ENCODE results near the gene SYNGR2. TPM values are rescaled to one million over a fixed set of nuclear protein-coding genes. Genes with fewer than 3 reads are reported as not detected.

Gene SYNGR2
- total RNA-seq, 1 donor from 2014 or later: 636 TPM

- ATAC-seq (ENCODE audit: low read depth): no peak
- H3K4me1 Mint-ChIP-seq: peaks cover 74% of the 10 kb centered on the region
- POLR2A ChIA-PET: interaction anchor here (0.6 to 48.2 kb wide), 13 partner anchors 2 to 1783 kb away, joined by 3 to 2404 read pairs (median 3); partner anchors contain the start of genes AFMID, C17orf99, SYNGR2 and TK1
Observed at GRCh38 chr17:78129351-78130089, 38.9 kb upstream of the SYNGR2 start.

DNA sequence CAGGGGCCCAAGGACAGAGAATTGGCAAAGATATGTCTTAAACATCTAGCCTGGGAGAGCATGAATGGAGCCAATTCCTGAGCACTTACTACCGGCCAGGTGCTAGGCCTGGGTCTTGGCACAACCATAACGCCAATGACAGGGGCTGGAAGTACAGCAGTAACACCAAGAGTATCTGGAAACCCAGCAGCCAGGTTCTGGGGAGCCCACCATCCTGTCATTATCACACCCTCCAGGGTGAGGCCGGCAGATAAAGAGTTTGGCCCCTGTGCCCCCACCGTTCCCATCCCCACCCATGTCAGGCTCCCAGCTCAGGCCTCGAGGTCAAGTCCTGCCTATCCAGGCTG, 38.3 kb upstream of the SYNGR2 start:
- TF ChIP-seq, protein P1, sequence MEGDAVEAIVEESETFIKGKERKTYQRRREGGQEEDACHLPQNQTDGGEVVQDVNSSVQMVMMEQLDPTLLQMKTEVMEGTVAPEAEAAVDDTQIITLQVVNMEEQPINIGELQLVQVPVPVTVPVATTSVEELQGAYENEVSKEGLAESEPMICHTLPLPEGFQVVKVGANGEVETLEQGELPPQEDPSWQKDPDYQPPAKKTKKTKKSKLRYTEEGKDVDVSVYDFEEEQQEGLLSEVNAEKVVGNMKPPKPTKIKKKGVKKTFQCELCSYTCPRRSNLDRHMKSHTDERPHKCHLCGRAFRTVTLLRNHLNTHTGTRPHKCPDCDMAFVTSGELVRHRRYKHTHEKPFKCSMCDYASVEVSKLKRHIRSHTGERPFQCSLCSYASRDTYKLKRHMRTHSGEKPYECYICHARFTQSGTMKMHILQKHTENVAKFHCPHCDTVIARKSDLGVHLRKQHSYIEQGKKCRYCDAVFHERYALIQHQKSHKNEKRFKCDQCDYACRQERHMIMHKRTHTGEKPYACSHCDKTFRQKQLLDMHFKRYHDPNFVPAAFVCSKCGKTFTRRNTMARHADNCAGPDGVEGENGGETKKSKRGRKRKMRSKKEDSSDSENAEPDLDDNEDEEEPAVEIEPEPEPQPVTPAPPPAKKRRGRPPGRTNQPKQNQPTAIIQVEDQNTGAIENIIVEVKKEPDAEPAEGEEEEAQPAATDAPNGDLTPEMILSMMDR (IDR thresholded peaks at IDR 0.05): no peak
- peaks cover 75% of the 10 kb centered on the region for H3K4me1 Mint-ChIP-seq
- peak overlapping the region; percentile 93 for H3K27ac Mint-ChIP-seq
- no peaks in the 10 kb centered on the region for H3K27me3 Mint-ChIP-seq
- H3K4me3 Mint-ChIP-seq: peak overlapping the region; percentile 92
- ChIA-PET POLR2A (interaction anchor here (0.6 to 48.2 kb wide), 14 partner anchors 2 to 1867 kb away, joined by 3 to 2404 read pairs (median 3); partner anchors contain the start of genes AFMID, C17orf99, SYNGR2 and TK1), CTCF (interaction anchor here (3.8 to 15.7 kb wide), 2 partner anchors 12 to 45 kb away, joined by 14 to 220 read pairs; no protein-coding TSS in a partner anchor)
- intact Hi-C loops (cut with micrococcal nuclease): loop anchor here (1.0 to 5.0 kb wide), 5 partner anchors 46 to 808 kb away; no protein-coding TSS in a partner anchor
- no peaks in the 10 kb centered on the region for H3K9me3 Mint-ChIP-seq
- DNase-seq: no peak
- no peak for ATAC-seq (ENCODE audit: low read depth)
- peaks cover 37% of the 10 kb centered on the region for H3K36me3 Mint-ChIP-seq (ENCODE audit: low read depth)

More at GRCh38 chr17:78129351-78130089, 38.9 kb upstream of the SYNGR2 start:
- TF ChIP-seq, protein P1 (IDR thresholded peaks at IDR 0.05): no peak
- Mint-ChIP-seq H3K27ac (peak overlapping the region; percentile 93), H3K36me3 (ENCODE audit: low read depth) (peaks cover 34% of the 10 kb centered on the region), H3K27me3 (no peaks in the 10 kb centered on the region), H3K4me3 (peak overlapping the region; percentile 92), H3K9me3 (no peaks in the 10 kb centered on the region)
- intact Hi-C loops (cut with micrococcal nuclease): loop anchor here (1.0 to 10.0 kb wide), 6 partner anchors 47 to 807 kb away; no protein-coding TSS in a partner anchor
- CTCF ChIA-PET: interaction anchor here (3.8 to 15.7 kb wide), 2 partner anchors 12 to 46 kb away, joined by 14 to 220 read pairs; no protein-coding TSS in a partner anchor
- DNase-seq: peak; percentile 43

DNA sequence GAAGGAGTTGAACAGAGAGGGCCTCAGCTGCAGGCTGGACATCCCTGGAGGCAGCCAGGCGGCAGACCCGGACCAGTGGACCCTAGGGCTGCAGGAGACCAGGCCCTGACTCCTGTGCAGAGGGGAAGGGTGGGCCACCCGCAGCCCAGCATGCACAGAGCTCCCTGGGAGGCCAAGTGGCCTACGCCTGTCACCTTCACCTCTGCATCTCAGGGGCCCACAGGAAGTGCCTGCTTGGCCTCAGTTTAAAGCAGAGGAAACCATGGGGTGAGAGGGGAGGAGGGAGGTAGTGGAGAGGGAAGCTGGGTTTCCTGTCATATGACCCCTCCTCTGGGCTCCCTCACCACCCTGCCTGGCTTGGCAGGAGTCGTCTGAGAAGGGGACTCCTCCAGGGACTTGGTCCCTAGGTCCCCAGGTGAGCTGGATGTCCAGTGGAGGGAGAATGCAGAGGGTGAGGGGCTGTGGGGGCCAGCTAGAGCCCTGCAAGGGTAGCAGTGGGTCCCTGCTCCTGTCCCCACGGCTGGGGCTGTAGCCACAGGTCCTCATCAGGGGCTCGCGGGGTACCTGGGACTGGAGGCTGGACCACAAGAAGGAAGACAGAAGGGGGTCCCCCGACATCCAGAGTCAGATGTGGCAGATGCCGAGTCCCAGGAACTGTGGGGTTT, 37.8 kb upstream of the SYNGR2 start, which contains the start of gene TMC8:
TMC8 (plus strand) TSS at position 335 of the 665 bp plus-strand sequence. CDS start 818 bp downstream, outside the sequence.
- Mint-ChIP-seq H3K4me3 (peak within 1 kb of the TSS; percentile 92), H3K27ac (peak within 1 kb of the TSS; percentile 93), H3K4me1 (peaks cover 74% of the 10 kb centered on the region), H3K9me3 (no peaks in the 10 kb centered on the region), H3K27me3 (no peaks in the 10 kb centered on the region), H3K36me3 (ENCODE audit: low read depth) (peaks cover 42% of the 10 kb centered on the region)
- TF ChIP-seq, protein P1 (IDR thresholded peaks at IDR 0.05): no peak
- DNase-seq (no peak), ATAC-seq (ENCODE audit: low read depth) (peak; percentile 22)
- intact Hi-C loops (cut with micrococcal nuclease): loop anchor here (1.0 to 5.0 kb wide), 5 partner anchors 46 to 808 kb away; no protein-coding TSS in a partner anchor
- CTCF ChIA-PET: interaction anchor here (3.8 to 15.7 kb wide), 2 partner anchors 11 to 45 kb away, joined by 14 to 220 read pairs; no protein-coding TSS in a partner anchor
- POLR2A ChIA-PET: interaction anchor here (0.6 to 48.2 kb wide), 14 partner anchors 1 to 1867 kb away, joined by 3 to 2404 read pairs (median 3); partner anchors contain the start of genes AFMID, C17orf99, SYNGR2 and TK1

DNA sequence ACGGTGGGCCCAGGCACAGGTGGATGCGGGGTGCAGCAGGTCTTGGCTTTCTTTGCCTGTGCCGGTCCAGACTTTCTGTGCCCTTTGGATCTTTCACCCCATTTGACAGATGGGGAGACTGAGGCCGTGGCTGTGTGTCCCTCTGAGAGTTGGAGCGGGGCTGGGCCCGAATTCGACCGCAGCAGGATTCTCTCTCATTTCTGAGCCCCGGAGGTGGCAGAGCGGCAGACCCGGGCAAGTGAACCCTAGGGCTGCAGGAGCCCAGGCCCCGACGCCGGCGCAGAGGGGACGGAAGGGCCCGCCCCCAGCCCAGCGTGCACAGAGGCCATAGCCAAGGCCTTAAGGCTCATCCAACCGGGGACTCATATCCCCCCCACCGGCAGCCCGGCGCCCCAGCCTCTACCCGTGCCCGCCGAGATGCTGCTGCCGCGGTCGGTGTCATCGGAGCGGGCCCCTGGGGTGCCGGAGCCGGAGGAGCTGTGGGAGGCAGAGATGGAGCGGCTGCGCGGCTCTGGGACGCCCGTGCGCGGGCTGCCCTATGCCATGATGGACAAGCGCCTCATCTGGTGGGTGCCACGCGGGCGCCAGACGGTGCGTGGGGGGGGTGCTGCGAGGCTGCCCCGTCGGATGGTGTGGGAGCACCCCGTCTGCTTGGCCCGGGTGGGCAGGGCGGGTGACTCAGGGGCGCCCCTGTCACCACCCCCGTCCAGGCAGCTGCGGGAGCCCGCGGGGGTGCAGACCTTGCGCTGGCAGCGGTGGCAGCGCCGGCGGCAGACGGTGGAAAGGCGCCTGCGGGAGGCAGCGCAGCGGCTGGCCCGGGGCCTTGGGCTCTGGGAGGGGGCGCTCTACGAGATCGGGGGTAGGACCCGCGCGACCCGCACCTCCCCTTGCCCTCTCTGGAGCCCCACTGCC, 37.0 kb upstream of the SYNGR2 start:
- Mint-ChIP-seq H3K4me1 (peaks cover 75% of the 10 kb centered on the region), H3K9me3 (no peaks in the 10 kb centered on the region), H3K36me3 (ENCODE audit: low read depth) (peaks cover 46% of the 10 kb centered on the region), H3K27ac (peak overlapping the region; percentile 93), H3K27me3 (no peaks in the 10 kb centered on the region), H3K4me3 (peak overlapping the region; percentile 92)
- ChIA-PET CTCF (interaction anchor here (1.0 to 15.7 kb wide), 3 partner anchors 9 to 44 kb away, joined by 3 to 220 read pairs (median 14); no protein-coding TSS in a partner anchor), POLR2A (interaction anchor here (0.6 to 48.2 kb wide), 10 partner anchors 0 to 603 kb away, joined by 3 to 2404 read pairs (median 6); partner anchors contain the start of genes AFMID, C17orf99, SYNGR2 and TK1)
- intact Hi-C loops (cut with micrococcal nuclease): loop anchor here (1.0 to 5.0 kb wide), 9 partner anchors 7 to 809 kb away; partner anchors contain the start of gene SYNGR2
- TF ChIP-seq, protein P1 (IDR thresholded peaks at IDR 0.05): no peak
- DNase-seq (no peak), ATAC-seq (ENCODE audit: low read depth) (no peak)

Data from activated B cell treated with CpG ODN at 0.5 μM for 24 hours (primary cell).